Mesendoderm (in vitro differentiated cells): ENCODE results near the gene IKZF1.

Experiments
- DNase-seq: peaks from one replicate; pipeline ENCODE4 v3.0.0; 2013
- H2AK5ac ChIP-seq: 2 replicates; pipeline ENCODE4 v1.6.1; 2013; ENCODE audit warnings: low read length, inconsistent platforms
- H2BK120ac ChIP-seq: 2 replicates; pipeline ENCODE4 v1.6.1; 2013; ENCODE audit warnings: low read depth, mild to moderate bottlenecking, low read length, moderate library complexity, mixed read lengths
- H2BK15ac ChIP-seq: replicated peaks from 2 replicates; pipeline ENCODE4 v1.6.1; 2013; ENCODE audit warnings: low read depth, mild to moderate bottlenecking, moderate library complexity
- H2BK5ac ChIP-seq: 2 replicates; pipeline ENCODE4 v1.6.1; 2013; ENCODE audit warnings: low read length, inconsistent platforms
- H3K18ac ChIP-seq: 2 replicates; pipeline ENCODE4 v1.6.1; 2013; ENCODE audit warnings: mild to moderate bottlenecking, low read length, mixed read lengths
- H3K23ac ChIP-seq: one replicate; pipeline ENCODE4 v1.6.1; 2013; ENCODE audit warnings: low read length
- H3K27ac ChIP-seq: 2 replicates; pipeline ENCODE4 v1.5.1; 2013; ENCODE audit warnings: low read depth, mild to moderate bottlenecking, inconsistent platforms, low read length, moderate library complexity
- H3K27me3 ChIP-seq: 2 replicates; pipeline ENCODE4 v1.6.1; 2013; ENCODE audit warnings: low read length, control low read depth, mild to moderate bottlenecking, inconsistent platforms; ENCODE audit not compliant: insufficient read depth, poor library complexity
- H3K36me3 ChIP-seq: 2 replicates; pipeline ENCODE4 v1.6.1; 2013; ENCODE audit warnings: low read length, inconsistent platforms; ENCODE audit not compliant: control insufficient read depth, insufficient read depth
- H3K4ac ChIP-seq: one replicate; pipeline ENCODE4 v1.6.1; 2013; ENCODE audit warnings: low read depth, mild to moderate bottlenecking, low read length, moderate library complexity
- H3K4me1 ChIP-seq: 2 replicates; pipeline ENCODE4 v1.6.1; 2013; ENCODE audit warnings: low read depth, low read length, inconsistent platforms; ENCODE audit not compliant: control insufficient read depth
- H3K4me2 ChIP-seq: 2 replicates; pipeline ENCODE4 v1.6.1; 2013; ENCODE audit warnings: low read length
- H3K4me3 ChIP-seq: 2 replicates; pipeline ENCODE4 v1.5.1; 2013; ENCODE audit warnings: mild to moderate bottlenecking, low read length
- H3K56ac ChIP-seq: one replicate; pipeline ENCODE4 v1.6.1; 2013; ENCODE audit warnings: low read length
- H3K79me1 ChIP-seq: 2 replicates; pipeline ENCODE4 v1.6.1; 2013; ENCODE audit warnings: low read length, inconsistent platforms
- H3K79me2 ChIP-seq: 2 replicates; pipeline ENCODE4 v1.6.1; 2013; ENCODE audit warnings: mild to moderate bottlenecking, low read length; ENCODE audit not compliant: control insufficient read depth, insufficient read depth
- H3K9ac ChIP-seq: 2 replicates; pipeline ENCODE4 v1.6.1; 2013; ENCODE audit warnings: low read length, inconsistent platforms
- H4K5ac ChIP-seq: one replicate; pipeline ENCODE4 v1.6.1; 2013; ENCODE audit warnings: low read length
- H4K8ac ChIP-seq: one replicate; pipeline ENCODE4 v1.6.1; 2013; ENCODE audit warnings: low read depth, mild to moderate bottlenecking, control low read depth, low read length, moderate library complexity
- WGBS: extraction: QIAGEN DNeasy Blood & Tissue Kit; methylation state at CpG from one replicate; pipeline ENCODE4 v1.1.7; 2013; ENCODE audit warnings: low lambda C conversion rate, missing lambda C conversion rate; ENCODE audit not compliant: insufficient coverage; ENCODE audit errors: extremely low coverage; 5-methylcytosine and 5-hydroxymethylcytosine counted together

Gene IKZF1

DNA sequence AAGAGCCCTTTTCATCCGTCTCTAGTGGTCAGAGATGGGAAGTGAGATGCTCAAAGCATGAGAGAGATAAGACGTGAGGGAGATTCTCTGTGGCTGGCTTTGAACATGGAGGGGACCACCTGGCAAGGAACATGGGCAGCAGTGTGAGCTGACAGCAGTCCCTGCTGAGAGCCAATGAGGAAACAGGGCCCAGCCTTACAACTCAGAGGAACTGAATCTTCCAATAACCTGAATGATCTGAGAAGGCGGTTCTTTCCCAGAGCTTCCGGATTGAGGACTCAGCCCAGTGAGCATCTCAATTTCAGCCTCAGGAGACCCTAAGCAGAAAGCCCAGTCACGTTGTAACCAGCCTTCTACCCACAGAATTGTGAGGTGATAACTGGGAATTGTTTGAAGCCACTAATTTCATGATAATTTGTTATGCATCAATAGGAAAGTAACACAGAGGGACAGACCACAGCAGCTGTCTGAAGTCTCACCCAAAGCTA, 33.9 kb upstream of the IKZF1 start:
- Histone ChIP-seq H4K8ac (no peak overlapping the region), H3K23ac (no peak overlapping the region), H3K79me2 (no peaks in the 10 kb centered on the region), H3K36me3 (no peaks in the 10 kb centered on the region), H3K27ac (no peak overlapping the region), H3K4me2 (no peak overlapping the region), H2BK5ac (no peak overlapping the region), H3K27me3 (no peaks in the 10 kb centered on the region), H3K4ac (no peak overlapping the region), H2AK5ac (no peak overlapping the region), H3K4me3 (no peak overlapping the region), H3K9ac (no peak overlapping the region), H2BK120ac (no peak overlapping the region), H3K56ac (no peak overlapping the region), H4K5ac (no peak overlapping the region), H2BK15ac (no peak overlapping the region), H3K4me1 (no peaks in the 10 kb centered on the region), H3K79me1 (no peaks in the 10 kb centered on the region), H3K18ac (no peak overlapping the region)
- WGBS, result no CpG with 5 or more reads among the region's 5 CpGs
- no peak for DNase-seq

DNA sequence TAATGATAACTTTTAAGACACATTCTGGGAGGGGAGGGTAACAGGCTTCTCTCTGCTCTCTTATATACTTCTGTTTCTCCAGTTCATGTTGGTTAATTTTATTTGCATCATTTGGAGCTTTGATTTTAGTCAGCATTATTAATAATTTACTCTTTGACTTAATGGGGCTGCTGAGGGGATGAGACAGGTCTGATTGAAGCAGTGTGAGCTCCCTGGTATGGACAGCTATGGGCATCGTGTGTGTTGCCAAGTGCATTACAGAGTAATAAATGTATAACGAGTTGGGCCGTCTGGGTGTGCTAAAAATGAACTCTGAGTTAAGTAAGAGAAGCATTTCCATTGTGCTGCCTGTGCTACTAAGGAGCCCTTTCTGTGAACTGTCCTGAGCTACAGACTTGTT, 31.7 kb upstream of the IKZF1 start:
- no peak overlapping the region for H3K4me2 ChIP-seq
- no peak overlapping the region for H4K8ac ChIP-seq
- DNase-seq, result no peak
- no peaks in the 10 kb centered on the region for H3K79me1 ChIP-seq
- WGBS, result no CpG with 5 or more reads among the region's 3 CpGs
- no peaks in the 10 kb centered on the region for H3K79me2 ChIP-seq
- no peak overlapping the region for H2BK5ac ChIP-seq
- H3K56ac ChIP-seq, result no peak overlapping the region
- no peak overlapping the region for H3K23ac ChIP-seq
- H3K4me3 ChIP-seq, result no peak overlapping the region
- H2BK120ac ChIP-seq, result no peak overlapping the region
- H3K36me3 ChIP-seq, result no peaks in the 10 kb centered on the region
- H3K27me3 ChIP-seq, result no peaks in the 10 kb centered on the region
- H2AK5ac ChIP-seq, result no peak overlapping the region
- H3K4me1 ChIP-seq, result no peaks in the 10 kb centered on the region
- H3K27ac ChIP-seq, result no peak overlapping the region
- no peak overlapping the region for H2BK15ac ChIP-seq
- no peak overlapping the region for H4K5ac ChIP-seq
- no peak overlapping the region for H3K18ac ChIP-seq
- H3K9ac ChIP-seq, result no peak overlapping the region
- no peak overlapping the region for H3K4ac ChIP-seq

GRCh38 chr7:50273301-50273700, 31.2 kb upstream of the IKZF1 start:
- H3K36me3 ChIP-seq, result no peaks in the 10 kb centered on the region
- H3K4ac ChIP-seq, result no peak overlapping the region
- no peak overlapping the region for H3K56ac ChIP-seq
- H3K79me1 ChIP-seq, result no peaks in the 10 kb centered on the region
- H3K27me3 ChIP-seq, result no peaks in the 10 kb centered on the region
- H3K79me2 ChIP-seq, result no peaks in the 10 kb centered on the region
- H3K4me2 ChIP-seq, result no peak overlapping the region
- H4K8ac ChIP-seq, result no peak overlapping the region
- no peak overlapping the region for H2BK5ac ChIP-seq
- WGBS, result no CpG with 5 or more reads among the region's 1 CpG
- no peak overlapping the region for H3K23ac ChIP-seq
- H3K9ac ChIP-seq, result no peak overlapping the region
- H3K18ac ChIP-seq, result no peak overlapping the region
- no peak overlapping the region for H2BK15ac ChIP-seq
- H3K4me1 ChIP-seq, result no peaks in the 10 kb centered on the region
- no peak overlapping the region for H3K4me3 ChIP-seq
- no peak overlapping the region for H2BK120ac ChIP-seq
- no peak overlapping the region for H3K27ac ChIP-seq
- no peak overlapping the region for H4K5ac ChIP-seq
- no peak overlapping the region for H2AK5ac ChIP-seq
- DNase-seq, result no peak

DNA sequence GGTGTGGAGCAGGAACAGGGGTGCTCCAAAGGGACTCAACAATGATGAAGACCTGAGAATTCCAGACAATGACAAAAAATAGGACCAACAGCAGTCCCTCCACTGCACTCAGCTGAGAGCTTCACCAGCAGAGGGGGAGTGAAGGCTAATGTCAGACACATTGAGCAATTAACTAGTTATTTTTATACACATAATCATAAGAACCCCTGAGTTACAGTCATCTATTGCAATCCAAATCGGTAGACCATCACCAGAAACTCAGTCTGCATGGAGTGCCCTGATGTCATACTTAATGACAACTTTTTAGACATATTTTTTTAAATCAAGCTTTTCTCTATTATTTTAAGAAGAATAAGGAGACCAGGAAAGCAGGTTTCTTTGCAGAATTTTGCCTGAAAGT, 30.6 kb upstream of the IKZF1 start:
- DNase-seq, result no peak
- H3K36me3 ChIP-seq, result no peaks in the 10 kb centered on the region
- WGBS, result no CpG with 5 or more reads among the region's 1 CpG

GRCh38 chr7:50274361-50274760, 30.2 kb upstream of the IKZF1 start:
- H4K8ac ChIP-seq, result no peak overlapping the region
- no peak overlapping the region for H3K4me2 ChIP-seq
- no peak overlapping the region for H3K4me3 ChIP-seq
- H3K56ac ChIP-seq, result no peak overlapping the region
- no peak overlapping the region for H2AK5ac ChIP-seq
- no peaks in the 10 kb centered on the region for H3K79me2 ChIP-seq
- no peak for DNase-seq
- no peak overlapping the region for H2BK5ac ChIP-seq
- no peaks in the 10 kb centered on the region for H3K27me3 ChIP-seq
- no peaks in the 10 kb centered on the region for H3K4me1 ChIP-seq
- WGBS, result no CpG with 5 or more reads among the region's 7 CpGs
- no peak overlapping the region for H4K5ac ChIP-seq
- no peak overlapping the region for H3K4ac ChIP-seq
- H3K23ac ChIP-seq, result no peak overlapping the region
- no peaks in the 10 kb centered on the region for H3K79me1 ChIP-seq
- H3K36me3 ChIP-seq, result no peaks in the 10 kb centered on the region
- H3K18ac ChIP-seq, result no peak overlapping the region
- no peak overlapping the region for H3K27ac ChIP-seq
- H2BK120ac ChIP-seq, result no peak overlapping the region
- H3K9ac ChIP-seq, result no peak overlapping the region
- no peak overlapping the region for H2BK15ac ChIP-seq

More for the DNA sequence above, 30.6 kb upstream of the IKZF1 start:
- Histone ChIP-seq H3K4me1 (no peaks in the 10 kb centered on the region), H4K8ac (no peak overlapping the region), H3K18ac (no peak overlapping the region), H3K4me2 (no peak overlapping the region), H4K5ac (no peak overlapping the region), H3K4ac (no peak overlapping the region), H3K27ac (no peak overlapping the region), H3K56ac (no peak overlapping the region), H2BK120ac (no peak overlapping the region), H3K4me3 (no peak overlapping the region), H3K27me3 (no peaks in the 10 kb centered on the region), H2BK5ac (no peak overlapping the region), H3K79me1 (no peaks in the 10 kb centered on the region), H2AK5ac (no peak overlapping the region), H3K79me2 (no peaks in the 10 kb centered on the region), H3K23ac (no peak overlapping the region), H3K9ac (no peak overlapping the region), H2BK15ac (no peak overlapping the region)

DNA sequence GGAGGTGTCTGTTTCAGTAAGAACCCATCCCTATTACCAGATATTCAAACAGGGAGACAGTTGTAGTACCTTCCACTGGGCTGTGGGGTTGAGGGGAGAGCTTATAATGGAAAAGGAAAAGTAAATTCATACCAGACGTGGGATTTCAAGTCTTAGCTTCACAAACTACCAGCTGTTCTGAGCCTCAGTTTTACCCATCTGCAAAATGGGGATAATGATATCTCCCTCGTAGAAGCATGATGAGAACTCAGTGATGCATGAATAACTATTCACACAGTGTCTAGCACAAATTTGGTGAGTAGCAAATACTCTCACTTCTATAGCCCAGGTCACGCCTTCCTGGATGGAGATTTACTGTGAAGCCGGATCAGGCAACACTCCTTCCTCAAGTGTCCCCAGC, 29.1 kb upstream of the IKZF1 start:
- Histone ChIP-seq H3K18ac (no peak overlapping the region), H3K23ac (no peak overlapping the region), H3K36me3 (no peaks in the 10 kb centered on the region), H3K27me3 (no peaks in the 10 kb centered on the region), H3K9ac (no peak overlapping the region), H3K79me2 (no peaks in the 10 kb centered on the region), H3K56ac (no peak overlapping the region), H3K79me1 (no peaks in the 10 kb centered on the region), H3K4me1 (no peaks in the 10 kb centered on the region), H3K4me3 (no peak overlapping the region), H2BK5ac (no peak overlapping the region), H4K8ac (no peak overlapping the region), H3K4me2 (no peak overlapping the region), H4K5ac (no peak overlapping the region), H2AK5ac (no peak overlapping the region), H2BK15ac (no peak overlapping the region), H2BK120ac (no peak overlapping the region), H3K4ac (no peak overlapping the region), H3K27ac (no peak overlapping the region)
- WGBS, result no CpG with 5 or more reads among the region's 4 CpGs
- DNase-seq, result no peak
